GM10248 (cell line): ENCODE results near the gene GPR152.

Experiments used
- CTCF ChIA-PET: fragments of 300-600 bp; sonication (Branson Sonifier 250); formaldehyde crosslinking; extraction: SDS; loops from one replicate; lab custom pipeline; 2021; ENCODE audit warnings: antibody characterized with exemption; lab: Yijun Ruan, JAX
- POLR2A ChIA-PET: fragments of 350-650 bp; sonication (Branson Sonifier 250); formaldehyde crosslinking; extraction: SDS; loops from one replicate; lab custom pipeline; 2020; ENCODE audit warnings: antibody characterized with exemption; lab: Yijun Ruan, JAX
- DNase-seq: peaks from one replicate; pipeline ENCODE4 v3.0.0; 2012; ENCODE audit errors: extremely low spot score
- CTCF ChIP-seq: IDR thresholded peaks from 2 replicates; pipeline ENCODE4 v1.5.1; 2012; ENCODE audit warnings: mild to moderate bottlenecking, low read depth; ENCODE audit errors: extremely low read depth, missing control alignments, control extremely low read depth

Gene GPR152

DNA sequence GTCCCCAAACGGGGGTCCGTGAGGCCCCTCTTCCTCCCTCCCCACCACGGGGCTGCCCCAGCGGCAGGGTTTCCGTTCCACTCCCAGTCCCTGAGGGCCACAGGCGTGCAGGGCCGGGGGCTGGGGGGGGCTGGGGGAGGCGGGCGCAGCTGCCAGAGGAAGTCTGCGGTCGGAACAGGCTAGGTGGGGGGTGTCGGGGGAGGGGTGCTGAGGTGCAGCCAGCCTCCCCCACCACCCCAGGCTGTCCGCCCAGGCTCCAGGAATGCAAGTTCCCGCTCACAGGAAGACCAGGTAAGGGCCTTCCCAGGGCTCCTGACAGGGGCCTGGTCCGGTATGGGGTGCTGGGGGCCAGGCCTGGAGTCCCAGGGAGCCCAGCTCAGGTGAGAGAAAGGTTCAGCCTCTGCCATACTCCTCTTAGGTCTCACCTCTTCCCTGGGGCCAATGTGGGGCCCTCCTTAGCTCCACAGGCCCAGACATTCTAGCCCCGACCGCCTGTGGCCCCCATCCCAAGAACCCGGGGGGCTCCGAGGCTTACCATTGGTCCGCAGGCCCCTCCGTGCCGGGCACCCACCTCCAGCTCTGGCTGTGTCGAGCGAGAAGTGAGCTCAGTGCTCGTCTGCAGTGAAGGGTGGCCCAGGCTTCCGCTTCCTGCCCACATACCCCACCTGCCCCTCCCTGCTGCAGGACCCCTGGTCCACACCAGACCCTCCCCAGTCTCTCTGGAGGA is 15.3 kb downstream of the GPR152 start, which contains the start of gene PTPRCAP:
Gene PTPRCAP (minus strand): TSS at position 601 of the 727 bp plus-strand sequence. CDS start 63 bp downstream, at position 538.
- POLR2A ChIA-PET = interaction anchor here (0.8 to 1.7 kb wide), 9 partner anchors 18 to 67 kb away, joined by 3 to 5 read pairs (median 3); partner anchors contain the start of genes AIP, PPP1CA and TBC1D10C
- TF ChIP-seq CTCF = no peak
- CTCF ChIA-PET = interaction anchor here (0.5 to 2.8 kb wide), 10 partner anchors 9 to 177 kb away, joined by 3 to 19 read pairs (median 4); partner anchors contain the start of genes GSTP1, PITPNM1, PPP1CA and RAD9A
- peak; percentile 70 for DNase-seq

- DNase-seq = peak; percentile 86
- ChIA-PET POLR2A (interaction anchor here (0.9 to 1.7 kb wide), 5 partner anchors 18 to 66 kb away, joined by 3 to 4 read pairs (median 3); partner anchors contain the start of gene AIP), CTCF (interaction anchor here (0.8 to 2.1 kb wide), 7 partner anchors 9 to 85 kb away, joined by 3 to 8 read pairs (median 3); partner anchors contain the start of genes PITPNM1 and PPP1CA)
- TF ChIP-seq CTCF = no peak
Observed at GRCh38 chr11:67436459-67437081, 16.0 kb downstream of the GPR152 start.

GRCh38 chr11:67435727-67436458 is 16.6 kb downstream of the GPR152 start:
- CTCF ChIA-PET = interaction anchor here (0.8 to 2.1 kb wide), 5 partner anchors 10 to 84 kb away, joined by 3 to 8 read pairs (median 3); partner anchors contain the start of gene PPP1CA
- no peak for DNase-seq
- POLR2A ChIA-PET = interaction anchor here (1.1 to 1.2 kb wide), 2 partner anchors 47 to 51 kb away, joined by 3 read pairs; partner anchors contain the start of gene AIP
- no peak for TF ChIP-seq CTCF

DNA sequence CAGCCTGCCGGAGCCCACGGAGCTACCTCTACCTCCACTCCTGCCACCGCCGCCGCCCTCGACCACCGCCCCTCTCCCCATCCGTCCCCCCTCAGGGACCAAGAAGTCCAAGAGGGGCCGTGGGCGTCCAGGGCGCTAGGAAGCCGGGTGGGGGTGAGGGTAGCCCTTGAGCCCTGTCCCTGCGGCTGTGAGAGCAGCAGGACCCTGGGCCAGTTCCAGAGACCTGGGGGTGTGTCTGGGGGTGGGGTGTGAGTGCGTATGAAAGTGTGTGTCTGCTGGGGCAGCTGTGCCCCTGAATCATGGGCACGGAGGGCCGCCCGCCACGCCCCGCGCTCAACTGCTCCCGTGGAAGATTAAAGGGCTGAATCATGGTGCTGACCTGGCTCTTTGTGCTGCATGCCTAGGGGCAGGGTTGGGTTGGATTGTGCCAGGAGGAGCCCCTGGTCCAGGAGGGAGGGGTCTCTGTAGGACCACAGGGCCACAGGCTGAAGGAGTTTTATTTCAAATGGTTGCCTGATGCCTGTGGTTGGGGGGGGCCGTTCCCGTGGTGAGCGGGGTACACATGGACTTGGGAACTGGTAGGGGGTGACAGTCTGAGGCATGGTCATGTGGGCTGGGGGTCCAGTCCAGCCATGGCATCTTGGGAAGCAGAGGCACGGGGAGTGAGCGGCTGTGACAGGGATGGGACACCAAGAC is 17.4 kb downstream of the GPR152 start:
- CTCF ChIA-PET = interaction anchor here (1.2 to 1.8 kb wide), 2 partner anchors 34 to 84 kb away, joined by 3 to 6 read pairs; partner anchors contain the start of gene PPP1CA

DNA sequence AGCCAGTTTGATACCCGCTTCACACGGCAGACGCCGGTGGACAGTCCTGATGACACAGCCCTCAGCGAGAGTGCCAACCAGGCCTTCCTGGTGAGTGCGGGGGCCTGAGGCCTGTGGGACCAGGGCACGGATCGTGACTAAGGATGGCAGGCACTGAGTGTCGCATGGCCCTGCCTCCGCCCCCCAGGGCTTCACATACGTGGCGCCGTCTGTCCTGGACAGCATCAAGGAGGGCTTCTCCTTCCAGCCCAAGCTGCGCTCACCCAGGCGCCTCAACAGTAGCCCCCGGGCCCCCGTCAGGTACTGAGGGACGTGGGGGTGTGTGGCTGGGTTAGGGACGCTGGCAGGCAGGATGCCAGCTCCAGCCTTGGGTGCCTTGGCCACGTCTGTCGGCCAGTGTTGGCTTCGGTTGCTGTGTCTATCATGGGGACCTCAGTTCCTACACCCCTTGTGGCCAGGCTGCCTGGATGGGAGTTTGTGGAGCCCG is 18.1 kb downstream of the GPR152 start:
- CTCF ChIA-PET = interaction anchor here (1.8 kb wide), 1 partner anchor 33 kb away, joined by 6 read pairs; the partner anchor contains the start of gene PPP1CA
- TF ChIP-seq CTCF = no peak
- POLR2A ChIA-PET = interaction anchor here (1.3 kb wide), 1 partner anchor 15 kb away, joined by 3 read pairs; no protein-coding TSS in a partner anchor

More for the DNA sequence above, 17.4 kb downstream of the GPR152 start:
- POLR2A ChIA-PET = interaction anchor here (1.3 kb wide), 1 partner anchor 14 kb away, joined by 3 read pairs; no protein-coding TSS in a partner anchor
- no peak for DNase-seq
- no peak for TF ChIP-seq CTCF

More for the DNA sequence above, 18.1 kb downstream of the GPR152 start:
- no peak for DNase-seq
